ENCODE data around the gene FSIP1. TPM values are rescaled to one million over a fixed set of nuclear protein-coding genes. Genes with fewer than 3 reads are reported as not detected.

Gene FSIP1
- total RNA-seq, 1 experiment from 2014 or later = 1.3 TPM

DNA sequence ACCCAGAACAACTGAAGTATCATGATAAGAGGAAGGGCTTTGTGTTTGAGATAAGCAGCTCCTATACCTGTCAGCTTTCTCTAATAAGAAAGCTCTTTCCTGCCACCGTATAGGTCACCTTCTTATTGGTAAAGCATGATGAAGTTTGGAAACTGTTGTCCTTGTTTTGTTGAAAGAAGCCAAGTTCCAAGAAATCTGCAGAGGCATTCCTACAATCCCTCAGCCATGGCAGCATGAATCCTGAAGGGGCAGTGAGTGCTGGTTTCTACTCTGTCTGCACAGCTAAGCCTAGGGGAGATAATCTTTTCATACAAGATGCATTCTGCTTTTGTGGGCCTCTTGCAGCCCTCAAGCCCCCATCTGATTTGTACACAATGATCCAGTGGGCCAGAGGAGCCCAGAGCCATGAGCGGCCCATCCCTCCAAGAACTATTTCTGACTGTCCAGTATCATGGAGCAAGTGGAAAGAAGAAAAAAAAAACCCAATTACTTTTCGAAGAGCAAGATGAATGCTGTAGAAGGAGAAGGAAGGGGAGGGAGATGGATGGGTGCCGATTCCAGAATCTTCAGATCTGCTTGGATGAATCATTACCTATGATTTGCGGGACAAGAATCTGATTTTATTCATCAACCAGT lies 203.7 kb downstream of the FSIP1 start:
- H3K4me1 Mint-ChIP-seq (ENCODE audit: low read depth, unreplicated experiment) = no peaks in the 10 kb centered on the region
- peaks cover under 1% of the 10 kb centered on the region for H3K9me3 Mint-ChIP-seq (ENCODE audit: unreplicated experiment)
- TF ChIP-seq CTCF (IDR thresholded peaks at IDR 0.05; ENCODE audit: insufficient read depth in 1 of 2, low read depth in 1 of 2, low read length in 1 of 2, severe bottlenecking in 1 of 2, unreplicated experiment in 1 of 2) = no peak
- TSS peak; percentile 58 for BruUV-seq (replicated peaks)
- Histone ChIP-seq H3K4me3 (ENCODE audit: low read depth, low read length) (no peak overlapping the region), H3K27me3 (replicated peaks; ENCODE audit: control insufficient read depth, insufficient read depth, low read length) (no peaks in the 10 kb centered on the region), H3K36me3 (ENCODE audit: control insufficient read depth, insufficient read depth, low read length) (peaks cover 4% of the 10 kb centered on the region), H3K4me1 (peaks cover 26% of the 10 kb centered on the region; the same call in 1 of the 2 replicates), H3K9me3 (0 out of 2 replicates have a peak, but pooled peaks cover 3% of the 10 kb centered on the region)
- H3K36me3 Mint-ChIP-seq (ENCODE audit: insufficient read depth, unreplicated experiment) = peaks cover 50% of the 10 kb centered on the region
- no peak for DNase-seq
- H3K27me3 Mint-ChIP-seq (ENCODE audit: insufficient read depth, unreplicated experiment) = no peaks in the 10 kb centered on the region
- POLR2A ChIA-PET = interaction anchor here (2.0 kb wide), 1 partner anchor 123 kb away, joined by 13 read pairs; no protein-coding TSS in a partner anchor
- CTCF ChIA-PET = interaction anchor here (0.7 to 2.8 kb wide), 4 partner anchors 35 to 848 kb away, joined by 3 to 36 read pairs (median 7); no protein-coding TSS in a partner anchor
- H3K27ac Mint-ChIP-seq (ENCODE audit: unreplicated experiment) = peak overlapping the region; percentile 43
- intact Hi-C loops (cut with micrococcal nuclease; ENCODE audit: unreplicated experiment) = loop anchor here (1.0 kb wide), 1 partner anchor 451 kb away; no protein-coding TSS in a partner anchor
- H3K4me3 Mint-ChIP-seq (ENCODE audit: unreplicated experiment) = peak overlapping the region; percentile 78

- no TSS peak for BruUV-seq (replicated peaks)
- CTCF ChIA-PET = no interaction called here
- intact Hi-C loops (cut with micrococcal nuclease; ENCODE audit: unreplicated experiment) = no loop called here
Observed at GRCh38 chr15:39575180-39575579, 207.5 kb downstream of the FSIP1 start.

GRCh38 chr15:39574427-39574826 lies 208.2 kb downstream of the FSIP1 start:
- no peaks in the 10 kb centered on the region for H3K36me3 ChIP-seq (ENCODE audit: control insufficient read depth, insufficient read depth, low read length)
- Mint-ChIP-seq H3K9me3 (ENCODE audit: unreplicated experiment) (peaks cover 7% of the 10 kb centered on the region), H3K36me3 (ENCODE audit: insufficient read depth, unreplicated experiment) (peaks cover 9% of the 10 kb centered on the region), H3K4me1 (ENCODE audit: low read depth, unreplicated experiment) (peaks cover 7% of the 10 kb centered on the region), H3K4me3 (ENCODE audit: unreplicated experiment) (no peak overlapping the region), H3K27ac (ENCODE audit: unreplicated experiment) (no peak overlapping the region), H3K27me3 (ENCODE audit: insufficient read depth, unreplicated experiment) (no peaks in the 10 kb centered on the region)
- TF ChIP-seq CTCF (IDR thresholded peaks at IDR 0.05; ENCODE audit: insufficient read depth in 1 of 2, low read depth in 1 of 2, low read length in 1 of 2, severe bottlenecking in 1 of 2, unreplicated experiment in 1 of 2) = no peak
- CTCF ChIA-PET = no interaction called here
- POLR2A ChIA-PET = no interaction called here
- H3K4me1 ChIP-seq = peaks cover 15% of the 10 kb centered on the region
- no peak overlapping the region for H3K4me3 ChIP-seq (ENCODE audit: low read depth, low read length)
- 0 out of 2 replicates have a peak, but pooled peaks cover 1% of the 10 kb centered on the region for H3K9me3 ChIP-seq
- BruUV-seq (replicated peaks) = no TSS peak
- intact Hi-C loops (cut with micrococcal nuclease; ENCODE audit: unreplicated experiment) = no loop called here
- no peak for DNase-seq
- no peaks in the 10 kb centered on the region for H3K27me3 ChIP-seq (replicated peaks; ENCODE audit: control insufficient read depth, insufficient read depth, low read length)

More at GRCh38 chr15:39575180-39575579, 207.5 kb downstream of the FSIP1 start:
- Mint-ChIP-seq H3K9me3 (ENCODE audit: unreplicated experiment) (peaks cover 7% of the 10 kb centered on the region), H3K27ac (ENCODE audit: unreplicated experiment) (no peak overlapping the region), H3K4me3 (ENCODE audit: unreplicated experiment) (no peak overlapping the region), H3K27me3 (ENCODE audit: insufficient read depth, unreplicated experiment) (no peaks in the 10 kb centered on the region), H3K36me3 (ENCODE audit: insufficient read depth, unreplicated experiment) (peaks cover 16% of the 10 kb centered on the region), H3K4me1 (ENCODE audit: low read depth, unreplicated experiment) (peaks cover 7% of the 10 kb centered on the region)
- Histone ChIP-seq H3K9me3 (0 out of 2 replicates have a peak, but pooled peaks cover 3% of the 10 kb centered on the region), H3K4me3 (ENCODE audit: low read depth, low read length) (no peak overlapping the region), H3K4me1 (peaks cover 20% of the 10 kb centered on the region), H3K27me3 (replicated peaks; ENCODE audit: control insufficient read depth, insufficient read depth, low read length) (no peaks in the 10 kb centered on the region), H3K36me3 (ENCODE audit: control insufficient read depth, insufficient read depth, low read length) (no peaks in the 10 kb centered on the region)
- POLR2A ChIA-PET = no interaction called here
- no peak for DNase-seq
- TF ChIP-seq CTCF (IDR thresholded peaks at IDR 0.05; ENCODE audit: insufficient read depth in 1 of 2, low read depth in 1 of 2, low read length in 1 of 2, severe bottlenecking in 1 of 2, unreplicated experiment in 1 of 2) = no peak

Data from Caco-2 (cell line).